GM12874 (cell line): Measurements from ENCODE around the gene BTBD18.

Experiments
- TF ChIP-seq, protein P1 (sequence below): IDR thresholded peaks from 2 replicates; pipeline ENCODE4 v1.5.1; 2011; ENCODE audit warnings: low read depth, mild to moderate bottlenecking, control low read depth, low read length, moderate library complexity; ENCODE audit not compliant: insufficient read depth

BTBD18 gene

GRCh38 chr11:57792060-57792541 is 40.5 kb upstream of the BTBD18 start:
- TF ChIP-seq, protein P1, sequence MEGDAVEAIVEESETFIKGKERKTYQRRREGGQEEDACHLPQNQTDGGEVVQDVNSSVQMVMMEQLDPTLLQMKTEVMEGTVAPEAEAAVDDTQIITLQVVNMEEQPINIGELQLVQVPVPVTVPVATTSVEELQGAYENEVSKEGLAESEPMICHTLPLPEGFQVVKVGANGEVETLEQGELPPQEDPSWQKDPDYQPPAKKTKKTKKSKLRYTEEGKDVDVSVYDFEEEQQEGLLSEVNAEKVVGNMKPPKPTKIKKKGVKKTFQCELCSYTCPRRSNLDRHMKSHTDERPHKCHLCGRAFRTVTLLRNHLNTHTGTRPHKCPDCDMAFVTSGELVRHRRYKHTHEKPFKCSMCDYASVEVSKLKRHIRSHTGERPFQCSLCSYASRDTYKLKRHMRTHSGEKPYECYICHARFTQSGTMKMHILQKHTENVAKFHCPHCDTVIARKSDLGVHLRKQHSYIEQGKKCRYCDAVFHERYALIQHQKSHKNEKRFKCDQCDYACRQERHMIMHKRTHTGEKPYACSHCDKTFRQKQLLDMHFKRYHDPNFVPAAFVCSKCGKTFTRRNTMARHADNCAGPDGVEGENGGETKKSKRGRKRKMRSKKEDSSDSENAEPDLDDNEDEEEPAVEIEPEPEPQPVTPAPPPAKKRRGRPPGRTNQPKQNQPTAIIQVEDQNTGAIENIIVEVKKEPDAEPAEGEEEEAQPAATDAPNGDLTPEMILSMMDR = no peak

DNA sequence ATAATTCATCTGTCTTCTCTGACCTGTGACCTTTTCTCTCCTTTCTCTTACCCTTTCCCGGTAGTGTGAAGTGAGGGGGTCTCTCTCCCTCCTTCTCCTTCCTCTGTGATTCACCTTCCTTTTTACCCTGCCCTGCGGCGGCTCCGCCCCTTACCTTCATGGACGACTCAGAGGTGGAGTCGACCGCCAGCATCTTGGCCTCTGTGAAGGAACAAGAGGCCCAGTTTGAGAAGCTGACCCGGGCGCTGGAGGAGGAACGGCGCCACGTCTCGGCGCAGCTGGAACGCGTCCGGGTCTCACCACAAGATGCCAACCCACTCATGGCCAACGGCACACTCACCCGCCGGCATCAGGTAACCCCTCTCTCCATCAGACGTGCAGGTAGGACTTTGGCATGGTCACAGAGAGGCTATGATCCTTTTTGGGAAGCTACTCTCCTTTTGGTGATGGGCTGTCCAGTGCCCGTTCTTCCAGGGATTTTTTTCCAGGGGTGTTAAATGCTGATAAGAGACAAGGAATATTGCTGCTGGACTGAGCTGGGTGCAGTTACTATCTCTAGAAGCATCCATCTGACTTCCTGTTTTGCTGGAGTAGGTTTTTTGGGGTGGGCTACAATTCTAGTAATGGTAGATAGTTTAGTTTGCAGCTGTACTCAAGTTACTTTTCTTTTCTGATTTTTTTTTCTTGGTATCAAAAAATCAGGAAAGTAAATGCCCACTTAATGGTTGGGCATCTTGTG is 39.9 kb upstream of the BTBD18 start:
- TF ChIP-seq, protein P1 = no peak

- TF ChIP-seq, protein P1 = no peak
These were observed 37.1 kb upstream of the BTBD18 start for GRCh38 chr11:57788703-57789088.

DNA sequence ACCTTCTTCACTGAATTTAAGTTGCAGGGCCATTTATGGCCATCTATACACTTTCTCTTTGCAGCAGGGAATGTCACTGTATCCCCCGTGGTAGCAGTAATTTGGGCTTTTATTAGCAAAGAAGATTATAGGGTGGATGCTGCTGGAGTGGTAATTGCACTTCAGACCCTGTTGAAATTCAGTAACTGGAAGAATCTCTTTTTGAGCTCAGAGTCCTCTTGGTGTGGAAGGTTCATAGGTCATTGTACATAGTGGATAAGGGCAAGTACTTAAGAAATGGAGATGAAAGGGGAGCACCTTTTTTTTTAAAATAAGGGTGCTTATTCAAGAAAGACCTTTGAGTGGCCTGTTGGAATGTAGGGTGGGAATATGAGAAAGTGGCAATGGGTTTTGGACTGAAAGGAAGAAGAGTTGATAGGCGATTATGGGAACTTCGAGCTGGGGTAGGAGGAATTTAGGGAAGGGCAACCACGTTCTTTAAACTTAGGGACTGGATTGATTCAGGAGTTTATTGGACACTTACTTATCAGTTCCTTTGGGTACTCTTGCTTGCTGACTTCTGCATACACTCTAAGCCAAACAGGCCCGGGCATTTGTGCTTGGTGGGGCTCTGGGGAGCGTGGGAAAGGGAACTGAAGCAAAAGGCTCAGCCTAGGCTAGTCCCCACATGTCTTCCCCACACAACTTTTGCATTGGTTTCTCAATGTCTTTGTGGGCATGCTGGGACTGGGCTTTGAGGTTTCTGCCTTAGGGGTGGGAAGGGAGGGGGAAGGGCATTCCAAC is 36.5 kb upstream of the BTBD18 start:
- TF ChIP-seq, protein P1 = no peak

DNA sequence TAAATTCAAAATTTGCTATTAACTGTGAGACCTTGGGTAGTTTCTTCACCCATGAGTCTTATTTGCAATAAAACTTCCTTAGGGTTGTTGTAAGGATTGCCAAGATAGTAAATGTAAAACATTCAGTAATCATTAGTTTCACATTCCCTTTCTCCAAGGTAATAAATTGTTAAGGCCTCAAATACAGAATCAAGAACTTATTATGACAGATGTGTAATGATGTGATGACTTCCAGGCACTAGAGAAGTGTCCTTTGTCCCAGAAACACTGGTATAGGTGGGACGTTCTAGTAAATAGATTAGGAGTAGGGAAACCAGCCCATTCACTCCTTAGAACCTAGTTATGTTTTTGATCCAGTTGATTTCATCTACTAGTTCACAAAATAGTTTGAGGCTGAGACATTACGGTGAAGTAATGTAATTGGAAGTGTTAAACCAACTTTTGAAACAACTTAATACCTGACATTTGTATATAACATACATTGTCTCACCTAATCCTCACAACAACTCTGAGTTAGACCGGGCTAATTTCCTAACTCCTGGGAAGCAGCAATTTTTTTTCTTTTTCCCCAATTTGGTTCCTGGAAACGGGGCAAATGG is 35.5 kb upstream of the BTBD18 start:
- TF ChIP-seq, protein P1 = no peak

DNA sequence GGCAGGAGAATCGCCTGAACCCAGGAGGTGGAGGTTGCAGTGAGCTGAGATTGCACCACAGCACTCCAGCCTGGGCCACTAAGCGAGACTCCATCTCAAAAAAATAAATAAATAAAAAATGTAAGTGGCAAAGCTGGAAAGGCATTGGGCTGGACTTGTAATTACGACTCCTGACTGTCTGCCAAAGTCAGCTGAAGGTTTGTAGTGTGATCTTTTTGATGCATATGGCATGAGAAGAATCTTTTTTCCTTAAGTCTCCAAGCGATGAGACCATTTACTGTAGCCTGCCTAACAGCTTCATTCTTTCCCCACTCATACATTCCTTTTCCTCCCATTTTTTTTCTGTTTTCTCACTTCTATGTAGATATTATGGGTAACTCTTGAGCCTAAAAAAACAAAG is 34.8 kb upstream of the BTBD18 start:
- TF ChIP-seq, protein P1 = no peak

GRCh38 chr11:57785072-57785471 is 33.5 kb upstream of the BTBD18 start:
- TF ChIP-seq, protein P1 = no peak
